ENCODE measurements around the gene RFC2. TPM values are rescaled to one million over a fixed set of nuclear protein-coding genes. Genes with fewer than 3 reads are reported as not detected.

Gene RFC2
- total RNA-seq, 1 experiment from 2014 or later, result 73.6 TPM

- Histone ChIP-seq H2AFZ (ENCODE audit: low read length) (no peak overlapping the region), H4K8ac (replicated peaks; ENCODE audit: insufficient read length, low read depth, low read length) (no peak overlapping the region), H3K9ac (ENCODE audit: extremely low read depth, insufficient read length, low read length) (no peak overlapping the region), H3K56ac (ENCODE audit: insufficient read length, low read depth, low read length) (no peak overlapping the region), H3K14ac (ENCODE audit: insufficient read depth, low read length) (no peak overlapping the region), H2BK20ac (ENCODE audit: low read depth, low read length, poor library complexity, severe bottlenecking) (no peak overlapping the region), H3K27me3 (ENCODE audit: insufficient read depth, low read length) (no peaks in the 10 kb centered on the region), H2BK5ac (ENCODE audit: insufficient read length, low read length) (no peak overlapping the region), H3T11ph (ENCODE audit: low read length) (no peak overlapping the region), H3K23me2 (ENCODE audit: insufficient read length, low read depth, low read length, poor library complexity, severe bottlenecking) (no peaks in the 10 kb centered on the region), H3K4me1 (ENCODE audit: insufficient read depth, low read length) (no peaks in the 10 kb centered on the region), H3K79me2 (ENCODE audit: insufficient read depth, low read length) (no peaks in the 10 kb centered on the region), H4K91ac (ENCODE audit: insufficient read length, low read depth, low read length) (no peak overlapping the region), H3K23ac (ENCODE audit: insufficient read length, low read depth, low read length) (no peak overlapping the region), H2BK120ac (ENCODE audit: low read depth, low read length, poor library complexity, severe bottlenecking) (no peak overlapping the region), H3K27ac (ENCODE audit: insufficient read length, low read depth, low read length) (no peak overlapping the region), H3K79me1 (ENCODE audit: insufficient read depth, low read depth, low read length, poor library complexity, severe bottlenecking) (no peaks in the 10 kb centered on the region), H3K4me2 (ENCODE audit: insufficient read depth, insufficient read length, low read length) (no peak overlapping the region), H2BK12ac (ENCODE audit: insufficient read length, low read depth, low read length) (no peak overlapping the region), H2AK5ac (ENCODE audit: insufficient read length, low read length) (no peak overlapping the region), H4K5ac (ENCODE audit: insufficient read length, low read depth, low read length) (no peak overlapping the region), H4K20me1 (ENCODE audit: control insufficient read depth, insufficient read depth, insufficient read length) (peaks cover 3% of the 10 kb centered on the region), H3K18ac (ENCODE audit: insufficient read length, low read depth, low read length) (no peak overlapping the region), H3K4ac (ENCODE audit: low read depth, low read length) (no peak overlapping the region), H2BK15ac (ENCODE audit: low read depth, low read length) (no peak overlapping the region), H3K9me3 (ENCODE audit: control insufficient read depth, low read depth, low read length) (no peaks in the 10 kb centered on the region)
- no peak for DNase-seq
- Mint-ChIP-seq H3K4me1 (peaks cover under 1 to 13% of the 10 kb centered on the region in 2 experiments; a peak in 1 of 4 replicates), H3K9me3 (no peaks in the 10 kb centered on the region), H3K27me3 (ENCODE audit: low read depth) (peaks cover 5% of the 10 kb centered on the region), H3K36me3 (ENCODE audit: insufficient read depth in 1 of 3, low read depth in 3 of 3) (no peaks in the 10 kb centered on the region; a peak in 1 of 7 replicates), H3K4me3 (no peak overlapping the region), H3K27ac (no peak overlapping the region)
- no peak for TF ChIP-seq CTCF (conservative IDR thresholded peaks at IDR 0.05)
- no CpG with 5 or more reads among the region's 2 CpGs for WGBS (ENCODE audit: extremely low coverage, insufficient read length, low lambda C conversion rate)
These were observed 35.9 kb downstream of the RFC2 start for GRCh38 chr7:74218343-74218698.

Measured in H9 (cell line).